ENCODE measurements around the gene MAP3K3.

Gene MAP3K3

DNA sequence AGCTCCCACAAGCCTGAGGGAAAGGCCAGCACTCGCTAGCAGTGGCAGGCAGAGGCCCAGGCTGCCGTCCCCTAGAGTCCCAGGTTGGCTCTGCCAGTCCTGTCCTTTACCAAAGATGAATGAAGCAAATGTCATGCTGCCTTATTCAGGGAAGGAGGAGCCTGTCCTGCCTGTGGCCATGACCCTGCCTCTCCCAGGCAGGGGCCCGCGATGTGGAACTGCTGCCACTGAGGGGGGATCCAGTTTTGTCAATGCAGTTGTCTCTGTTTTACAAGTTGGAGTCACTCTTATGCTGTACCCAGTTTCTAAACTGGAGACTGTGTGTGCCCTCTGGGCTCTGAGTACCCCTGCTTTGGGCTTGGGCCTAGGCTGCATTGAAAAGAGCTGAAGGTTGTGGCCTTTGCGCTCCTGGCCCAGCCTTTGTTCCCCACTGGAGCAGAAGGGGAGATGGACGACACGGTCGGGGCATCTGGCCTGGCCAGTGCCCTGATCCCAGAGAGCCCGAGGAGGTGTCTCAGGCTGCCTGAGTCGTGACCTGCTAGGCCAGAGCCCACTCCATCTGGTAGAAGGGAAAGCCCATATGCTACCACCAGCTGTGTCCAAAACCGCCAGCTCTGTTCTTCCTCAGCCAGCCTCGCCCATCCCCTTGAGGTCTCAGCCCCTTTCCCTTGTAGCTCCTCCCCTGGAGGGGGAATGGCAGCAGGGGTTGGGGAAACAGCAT lies 72.2 kb downstream of the MAP3K3 start:
- peak in 1 of 14 donors; percentile 11 for DNase-seq

- DNase-seq = no peak
Observed at GRCh38 chr17:63694950-63695773, 72.9 kb downstream of the MAP3K3 start.

- DNase-seq = no peak
Observed at GRCh38 chr17:63695889-63696288, 73.7 kb downstream of the MAP3K3 start.

GRCh38 chr17:63696381-63696961 lies 74.3 kb downstream of the MAP3K3 start:
- peak in 1 of 14 donors; percentile 13 for DNase-seq

- peak in 2 of 14 donors; percentile 28 to 34 for DNase-seq
Observed at GRCh38 chr17:63697341-63698286, 75.4 kb downstream of the MAP3K3 start.

DNA sequence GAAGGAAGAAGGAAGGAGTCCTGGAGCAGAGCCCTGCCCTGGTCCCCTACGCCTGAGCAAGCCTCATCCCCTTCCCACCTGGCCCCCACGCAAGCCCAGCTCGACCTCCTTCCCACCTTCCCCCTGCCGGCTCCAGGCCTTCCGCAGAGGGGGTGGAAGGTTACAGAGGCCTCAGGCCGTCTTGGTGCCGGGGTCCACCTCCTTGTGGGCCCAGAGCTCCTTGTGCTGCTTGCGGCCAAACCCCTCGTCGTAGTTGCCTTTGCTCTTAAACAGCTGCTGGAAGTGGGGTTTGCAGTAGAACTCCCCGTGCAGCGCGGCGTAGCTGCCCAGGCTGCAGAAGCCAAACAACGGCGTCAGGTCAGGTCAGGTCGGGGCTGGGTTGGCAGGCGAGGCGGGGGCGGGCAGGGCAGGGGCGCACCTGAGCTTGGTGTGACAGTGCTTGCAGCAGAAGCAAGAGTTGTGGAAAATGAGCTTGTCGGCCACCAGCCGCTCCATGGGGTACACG lies 76.2 kb downstream of the MAP3K3 start:
- DNase-seq = no peak

DNA sequence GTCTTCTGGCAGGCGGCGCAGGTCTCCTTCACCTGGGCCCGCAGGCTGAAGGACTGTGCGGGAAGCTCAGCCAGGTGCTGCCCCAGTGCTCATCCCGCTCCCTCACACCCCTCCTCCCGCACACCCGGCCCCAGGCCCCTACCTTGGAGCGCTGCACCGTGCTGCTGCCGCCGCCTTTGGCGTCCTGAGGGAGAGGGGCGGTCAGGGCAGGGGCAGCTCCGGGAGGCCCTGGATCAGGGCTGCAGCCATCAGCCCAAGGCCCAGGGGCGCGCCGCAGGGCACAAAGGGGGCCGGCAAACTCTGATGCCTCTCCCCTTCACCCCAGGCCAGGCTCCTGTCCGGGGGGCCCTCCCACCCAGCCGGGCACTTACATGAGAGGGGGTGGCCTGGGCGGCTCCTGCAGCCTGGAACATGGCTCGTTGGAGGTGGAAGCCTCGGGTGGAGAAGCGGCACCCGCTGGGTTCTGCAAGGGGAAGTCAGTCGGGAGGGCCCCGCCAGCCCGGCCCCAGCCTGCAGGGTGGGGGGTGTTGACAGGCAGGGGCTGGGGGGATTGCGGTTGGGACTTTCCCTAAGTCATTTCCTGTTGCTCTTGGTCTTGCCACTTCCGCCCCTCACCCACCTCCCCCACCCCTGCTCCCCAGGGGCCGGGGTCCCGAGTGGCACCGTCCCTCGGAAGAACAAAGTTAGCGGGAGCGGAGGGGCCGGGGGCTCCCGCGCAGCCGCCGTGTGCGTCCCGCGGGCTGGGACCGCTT lies 76.8 kb downstream of the MAP3K3 start:
- peak in 5 of 14 donors; percentile 13 to 45 (median 25) for DNase-seq

GRCh38 chr17:63699638-63700527 lies 77.7 kb downstream of the MAP3K3 start, which contains the start of gene LIMD2:
TSS of gene LIMD2 (minus strand) at chr17:63700125. CDS start at chr17:63699298, 827 bp downstream.
- DNase-seq = peak in 4 of 14 donors; percentile 12 to 46 (median 20)

DNA sequence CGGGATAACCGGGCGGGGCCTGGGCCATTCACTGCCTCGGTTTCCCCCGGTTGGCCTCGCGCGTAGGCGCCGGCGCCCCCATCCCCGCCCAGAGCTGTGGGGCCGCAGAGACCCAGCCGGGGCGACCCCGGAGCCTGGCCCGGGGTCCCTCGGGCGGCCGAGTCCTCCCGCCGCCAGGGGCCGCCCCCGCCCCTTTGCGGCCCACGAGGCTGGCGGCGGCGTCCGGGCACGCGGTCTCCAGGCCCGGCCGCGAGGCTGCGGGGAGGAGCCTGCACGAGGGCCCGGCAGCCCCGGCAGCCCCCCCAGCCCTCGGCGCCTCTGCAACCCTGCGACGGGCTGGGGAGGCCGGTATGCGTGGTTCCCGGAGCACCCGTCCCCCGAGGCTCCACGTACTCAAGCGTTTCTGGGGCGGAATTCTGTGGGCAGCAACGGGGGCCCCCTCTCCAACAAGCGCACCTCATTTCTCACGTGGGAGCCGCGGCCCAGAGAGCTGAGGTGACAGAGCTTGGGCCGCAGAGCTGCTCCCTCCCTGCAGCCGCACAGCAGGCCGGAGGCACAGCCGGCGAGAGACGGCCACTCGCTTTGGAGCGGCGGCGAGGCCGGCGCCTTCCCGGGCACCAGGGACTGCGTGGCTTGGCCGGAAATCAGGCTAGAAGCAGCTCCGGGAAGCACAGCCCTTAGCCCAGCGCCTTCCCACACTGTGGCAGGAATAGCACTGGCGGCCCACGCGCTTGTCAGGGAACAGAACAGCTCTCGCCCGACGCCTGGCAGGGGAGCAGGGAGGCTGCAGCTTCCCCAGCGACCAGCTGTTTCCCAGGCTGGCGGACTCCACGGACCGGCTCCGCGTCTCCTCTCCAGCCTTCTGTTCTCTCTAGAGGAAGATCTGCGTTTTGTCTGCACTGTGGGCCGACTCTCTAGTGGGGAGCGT lies 78.6 kb downstream of the MAP3K3 start:
- peak in 6 of 14 donors; percentile 24 to 62 (median 42) for DNase-seq

DNA sequence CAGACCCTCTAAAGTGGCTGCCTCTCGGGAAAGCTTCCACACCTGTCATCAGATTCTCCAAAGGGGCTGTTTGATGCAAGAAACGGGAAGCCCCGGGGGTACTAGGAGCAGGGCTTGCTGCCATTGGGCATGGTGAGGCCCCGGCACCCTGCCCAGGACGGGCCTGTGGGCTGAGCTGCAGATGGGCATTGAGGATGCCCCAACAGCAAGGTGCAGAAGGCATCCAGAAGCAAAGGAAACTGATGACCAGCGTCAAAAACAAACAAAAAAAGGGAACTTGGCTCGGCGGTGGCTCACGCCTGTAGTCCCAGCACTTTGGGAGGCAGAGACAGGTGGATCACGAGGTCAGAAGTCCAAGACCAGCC lies 79.2 kb downstream of the MAP3K3 start:
- no peak for DNase-seq

- DNase-seq = peak in 1 of 14 donors; percentile 23
Observed at GRCh38 chr17:63701868-63702720, 79.9 kb downstream of the MAP3K3 start.

- no peak for DNase-seq
Observed at GRCh38 chr17:63702721-63703015, 80.5 kb downstream of the MAP3K3 start.

DNA sequence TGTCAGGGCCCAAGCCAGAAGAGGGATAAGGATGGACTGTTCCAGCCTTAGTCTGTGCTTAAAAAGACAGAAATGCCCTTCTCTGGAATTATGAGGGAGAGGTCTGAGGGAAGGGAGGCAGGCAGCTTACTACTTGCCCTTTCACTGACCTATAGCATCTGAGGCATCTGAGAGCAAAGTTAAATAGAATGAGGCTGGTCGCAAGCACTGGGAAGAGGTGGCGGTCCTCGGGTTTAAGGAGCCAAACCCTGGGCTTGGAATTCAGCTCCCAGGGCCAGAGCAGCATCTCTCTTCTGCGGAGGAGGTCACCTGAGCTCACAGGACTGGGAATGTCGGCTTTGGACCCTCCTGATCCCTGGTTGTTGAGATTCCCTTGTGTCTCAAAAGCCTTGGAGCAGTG lies 80.8 kb downstream of the MAP3K3 start:
- no peak for DNase-seq

GRCh38 chr17:63703556-63704258 lies 81.5 kb downstream of the MAP3K3 start:
- DNase-seq = no peak

- DNase-seq = no peak
Observed at GRCh38 chr17:63704259-63704576, 82.0 kb downstream of the MAP3K3 start.

GRCh38 chr17:63704836-63705235 lies 82.6 kb downstream of the MAP3K3 start:
- no peak for DNase-seq

DNA sequence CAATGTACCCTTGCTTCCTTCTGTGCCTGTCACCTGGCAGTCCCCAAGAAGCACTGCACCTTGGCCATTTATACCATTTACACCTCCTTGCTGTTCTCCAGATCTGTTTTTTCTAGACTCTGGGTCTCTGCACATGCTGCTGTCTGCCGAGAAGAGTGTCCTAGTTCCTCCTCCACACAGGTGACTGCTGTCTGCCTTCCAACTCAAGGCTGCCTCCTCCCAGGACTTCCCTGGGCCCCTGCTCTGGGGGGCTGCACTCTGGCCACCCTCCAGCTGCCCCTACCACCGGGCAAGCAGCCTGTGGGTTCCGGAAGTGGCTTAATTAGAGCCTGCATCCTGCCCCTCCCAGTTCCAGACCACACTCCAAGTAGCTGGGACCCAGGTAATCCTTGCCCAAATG lies 83.4 kb downstream of the MAP3K3 start:
- DNase-seq = no peak
